ENCODE results near the gene RHPN2.
"Not testable (repeated sequence)": the region's sequence is repeated elsewhere in the genome, so short reads cannot be mapped to it uniquely, and the experiment has no call there.

RHPN2 gene

DNA sequence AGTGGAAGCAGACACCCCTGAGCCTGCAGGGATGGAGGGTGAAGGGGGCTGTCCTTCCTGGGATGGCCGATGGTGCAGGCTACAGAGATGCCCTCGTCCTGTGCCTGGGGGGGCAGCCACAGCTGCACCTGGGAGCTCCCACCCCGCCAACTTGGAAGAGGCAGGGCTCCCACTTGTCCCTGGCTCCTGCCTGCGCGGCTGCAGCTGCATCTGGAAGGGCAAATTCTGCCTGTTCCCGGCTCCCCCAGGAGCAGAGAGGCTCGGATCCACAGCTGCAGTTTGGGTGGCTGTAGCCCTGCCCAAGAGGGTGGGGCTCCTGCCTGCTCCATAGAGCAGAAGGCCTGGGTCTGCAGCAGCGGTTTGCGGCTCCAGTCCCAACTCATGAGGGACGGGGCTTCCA, 95.1 kb downstream of the RHPN2 start:
- ATAC-seq = no peak
- no peak for TF ChIP-seq TCF4 (CRISPR knock-in tag; IDR thresholded peaks at IDR 0.05; ENCODE audit: borderline replicate concordance)
- TF ChIP-seq, protein P1, sequence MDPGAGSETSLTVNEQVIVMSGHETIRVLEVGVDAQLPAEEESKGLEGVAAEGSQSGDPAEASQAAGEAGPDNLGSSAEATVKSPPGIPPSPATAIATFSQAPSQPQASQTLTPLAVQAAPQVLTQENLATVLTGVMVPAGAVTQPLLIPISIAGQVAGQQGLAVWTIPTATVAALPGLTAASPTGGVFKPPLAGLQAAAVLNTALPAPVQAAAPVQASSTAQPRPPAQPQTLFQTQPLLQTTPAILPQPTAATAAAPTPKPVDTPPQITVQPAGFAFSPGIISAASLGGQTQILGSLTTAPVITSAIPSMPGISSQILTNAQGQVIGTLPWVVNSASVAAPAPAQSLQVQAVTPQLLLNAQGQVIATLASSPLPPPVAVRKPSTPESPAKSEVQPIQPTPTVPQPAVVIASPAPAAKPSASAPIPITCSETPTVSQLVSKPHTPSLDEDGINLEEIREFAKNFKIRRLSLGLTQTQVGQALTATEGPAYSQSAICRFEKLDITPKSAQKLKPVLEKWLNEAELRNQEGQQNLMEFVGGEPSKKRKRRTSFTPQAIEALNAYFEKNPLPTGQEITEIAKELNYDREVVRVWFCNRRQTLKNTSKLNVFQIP (CRISPR knock-in tag; IDR thresholded peaks at IDR 0.05; ENCODE audit: borderline replicate concordance, low read depth) = no peak
- TF ChIP-seq PPARA (CRISPR knock-in tag; IDR thresholded peaks at IDR 0.05; ENCODE audit: borderline replicate concordance) = no peak
- TF ChIP-seq CSDC2 (CRISPR knock-in tag; IDR thresholded peaks at IDR 0.05) = no peak
- TF ChIP-seq ZFP30 (CRISPR knock-in tag; IDR thresholded peaks at IDR 0.05) = no peak
- no peak for TF ChIP-seq ESRRG (CRISPR knock-in tag; IDR thresholded peaks at IDR 0.05)
- TF ChIP-seq ARNTL (CRISPR knock-in tag; IDR thresholded peaks at IDR 0.05; ENCODE audit: borderline replicate concordance, low read depth) = no peak
- TF ChIP-seq, protein P2, sequence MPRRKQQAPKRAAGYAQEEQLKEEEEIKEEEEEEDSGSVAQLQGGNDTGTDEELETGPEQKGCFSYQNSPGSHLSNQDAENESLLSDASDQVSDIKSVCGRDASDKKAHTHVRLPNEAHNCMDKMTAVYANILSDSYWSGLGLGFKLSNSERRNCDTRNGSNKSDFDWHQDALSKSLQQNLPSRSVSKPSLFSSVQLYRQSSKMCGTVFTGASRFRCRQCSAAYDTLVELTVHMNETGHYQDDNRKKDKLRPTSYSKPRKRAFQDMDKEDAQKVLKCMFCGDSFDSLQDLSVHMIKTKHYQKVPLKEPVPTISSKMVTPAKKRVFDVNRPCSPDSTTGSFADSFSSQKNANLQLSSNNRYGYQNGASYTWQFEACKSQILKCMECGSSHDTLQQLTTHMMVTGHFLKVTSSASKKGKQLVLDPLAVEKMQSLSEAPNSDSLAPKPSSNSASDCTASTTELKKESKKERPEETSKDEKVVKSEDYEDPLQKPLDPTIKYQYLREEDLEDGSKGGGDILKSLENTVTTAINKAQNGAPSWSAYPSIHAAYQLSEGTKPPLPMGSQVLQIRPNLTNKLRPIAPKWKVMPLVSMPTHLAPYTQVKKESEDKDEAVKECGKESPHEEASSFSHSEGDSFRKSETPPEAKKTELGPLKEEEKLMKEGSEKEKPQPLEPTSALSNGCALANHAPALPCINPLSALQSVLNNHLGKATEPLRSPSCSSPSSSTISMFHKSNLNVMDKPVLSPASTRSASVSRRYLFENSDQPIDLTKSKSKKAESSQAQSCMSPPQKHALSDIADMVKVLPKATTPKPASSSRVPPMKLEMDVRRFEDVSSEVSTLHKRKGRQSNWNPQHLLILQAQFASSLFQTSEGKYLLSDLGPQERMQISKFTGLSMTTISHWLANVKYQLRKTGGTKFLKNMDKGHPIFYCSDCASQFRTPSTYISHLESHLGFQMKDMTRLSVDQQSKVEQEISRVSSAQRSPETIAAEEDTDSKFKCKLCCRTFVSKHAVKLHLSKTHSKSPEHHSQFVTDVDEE (CRISPR knock-in tag; IDR thresholded peaks at IDR 0.05) = no peak
- no peak for TF ChIP-seq BACH2 (CRISPR knock-in tag; IDR thresholded peaks at IDR 0.05; ENCODE audit: borderline replicate concordance)
- no peak for TF ChIP-seq ZC3H10 (CRISPR knock-in tag; IDR thresholded peaks at IDR 0.05)
- TF ChIP-seq CSRNP3 (CRISPR knock-in tag; IDR thresholded peaks at IDR 0.05) = no peak
- TF ChIP-seq OSR1 (CRISPR knock-in tag; IDR thresholded peaks at IDR 0.05) = no peak
- no peak for TF ChIP-seq RARB (CRISPR knock-in tag; IDR thresholded peaks at IDR 0.05)
- no peak for TF ChIP-seq GLIS3 (CRISPR knock-in tag; IDR thresholded peaks at IDR 0.05)
- no peak for TF ChIP-seq ZNF565 (CRISPR knock-in tag; conservative IDR thresholded peaks at IDR 0.05; ENCODE audit: low read depth)
- TF ChIP-seq, protein P3, sequence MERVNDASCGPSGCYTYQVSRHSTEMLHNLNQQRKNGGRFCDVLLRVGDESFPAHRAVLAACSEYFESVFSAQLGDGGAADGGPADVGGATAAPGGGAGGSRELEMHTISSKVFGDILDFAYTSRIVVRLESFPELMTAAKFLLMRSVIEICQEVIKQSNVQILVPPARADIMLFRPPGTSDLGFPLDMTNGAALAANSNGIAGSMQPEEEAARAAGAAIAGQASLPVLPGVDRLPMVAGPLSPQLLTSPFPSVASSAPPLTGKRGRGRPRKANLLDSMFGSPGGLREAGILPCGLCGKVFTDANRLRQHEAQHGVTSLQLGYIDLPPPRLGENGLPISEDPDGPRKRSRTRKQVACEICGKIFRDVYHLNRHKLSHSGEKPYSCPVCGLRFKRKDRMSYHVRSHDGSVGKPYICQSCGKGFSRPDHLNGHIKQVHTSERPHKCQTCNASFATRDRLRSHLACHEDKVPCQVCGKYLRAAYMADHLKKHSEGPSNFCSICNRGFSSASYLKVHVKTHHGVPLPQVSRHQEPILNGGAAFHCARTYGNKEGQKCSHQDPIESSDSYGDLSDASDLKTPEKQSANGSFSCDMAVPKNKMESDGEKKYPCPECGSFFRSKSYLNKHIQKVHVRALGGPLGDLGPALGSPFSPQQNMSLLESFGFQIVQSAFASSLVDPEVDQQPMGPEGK (CRISPR knock-in tag; IDR thresholded peaks at IDR 0.05; ENCODE audit: borderline replicate concordance) = no peak

DNA sequence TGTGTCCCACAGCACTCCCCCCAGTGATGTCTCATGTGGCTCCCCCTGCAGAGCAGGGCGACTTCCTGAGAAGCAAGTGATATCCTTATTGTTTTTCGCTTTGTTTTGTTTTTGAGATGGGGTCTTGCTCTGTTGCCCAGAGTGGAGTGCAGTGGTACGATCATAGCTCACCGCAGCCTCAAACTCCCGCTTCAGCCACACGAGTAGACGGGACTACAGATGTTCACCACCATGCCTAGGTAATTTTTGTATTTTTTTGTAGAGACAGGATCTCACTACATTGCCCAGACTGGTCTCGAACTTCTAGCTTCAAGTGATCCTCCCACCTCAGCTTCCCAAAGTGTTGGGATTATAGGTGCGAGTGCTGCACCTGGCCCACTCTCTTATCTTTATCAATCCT, 97.9 kb downstream of the RHPN2 start:
- TF ChIP-seq ZNF8 (CRISPR knock-in tag; IDR thresholded peaks at IDR 0.05) = no peak
- TF ChIP-seq, protein P4, sequence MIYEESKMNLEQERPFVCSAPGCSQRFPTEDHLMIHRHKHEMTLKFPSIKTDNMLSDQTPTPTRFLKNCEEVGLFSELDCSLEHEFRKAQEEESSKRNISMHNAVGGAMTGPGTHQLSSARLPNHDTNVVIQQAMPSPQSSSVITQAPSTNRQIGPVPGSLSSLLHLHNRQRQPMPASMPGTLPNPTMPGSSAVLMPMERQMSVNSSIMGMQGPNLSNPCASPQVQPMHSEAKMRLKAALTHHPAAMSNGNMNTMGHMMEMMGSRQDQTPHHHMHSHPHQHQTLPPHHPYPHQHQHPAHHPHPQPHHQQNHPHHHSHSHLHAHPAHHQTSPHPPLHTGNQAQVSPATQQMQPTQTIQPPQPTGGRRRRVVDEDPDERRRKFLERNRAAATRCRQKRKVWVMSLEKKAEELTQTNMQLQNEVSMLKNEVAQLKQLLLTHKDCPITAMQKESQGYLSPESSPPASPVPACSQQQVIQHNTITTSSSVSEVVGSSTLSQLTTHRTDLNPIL (CRISPR knock-in tag; IDR thresholded peaks at IDR 0.05; ENCODE audit: low read depth) = no peak
- TF ChIP-seq ZC3H10 (CRISPR knock-in tag; IDR thresholded peaks at IDR 0.05) = no peak
- TF ChIP-seq ZNF70 (CRISPR knock-in tag; IDR thresholded peaks at IDR 0.05) = no peak
- TF ChIP-seq ESRRG (CRISPR knock-in tag; IDR thresholded peaks at IDR 0.05) = no peak
- no peak for TF ChIP-seq ZFP30 (CRISPR knock-in tag; IDR thresholded peaks at IDR 0.05)
- no peak for TF ChIP-seq OSR1 (CRISPR knock-in tag; IDR thresholded peaks at IDR 0.05)
- ATAC-seq = no peak

- no peak for ATAC-seq
Observed at GRCh38 chr19:32945260-32945659, 119.4 kb downstream of the RHPN2 start.

DNA sequence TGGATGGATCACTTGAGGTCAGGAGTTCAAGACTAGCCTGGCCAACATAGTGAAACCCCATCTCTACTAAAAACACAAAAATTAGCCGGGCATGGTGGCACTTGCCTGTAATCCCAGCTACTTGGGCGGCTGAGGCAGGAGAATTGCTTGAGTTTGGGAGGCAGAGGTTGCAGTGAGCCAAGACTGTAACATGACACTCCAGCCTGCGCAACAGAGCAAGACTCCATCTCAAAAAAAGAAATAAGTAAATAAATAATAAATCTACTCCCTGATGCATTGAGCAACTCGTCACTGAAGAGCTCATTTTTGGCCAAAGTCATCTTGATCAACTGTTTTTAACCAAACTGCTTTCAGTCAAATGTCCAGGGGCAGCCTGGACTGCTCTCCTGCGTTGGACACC, 123.4 kb downstream of the RHPN2 start:
- not testable (repeated sequence) for ATAC-seq

More at GRCh38 chr19:32945260-32945659, 119.4 kb downstream of the RHPN2 start:
- TF ChIP-seq ZNF8 (CRISPR knock-in tag; IDR thresholded peaks at IDR 0.05) (no peak), BACH2 (CRISPR knock-in tag; IDR thresholded peaks at IDR 0.05; ENCODE audit: borderline replicate concordance) (no peak), ZC3H10 (CRISPR knock-in tag; IDR thresholded peaks at IDR 0.05) (no peak), TOX (CRISPR knock-in tag; IDR thresholded peaks at IDR 0.05; ENCODE audit: borderline replicate concordance) (no peak), ARNTL (CRISPR knock-in tag; IDR thresholded peaks at IDR 0.05; ENCODE audit: borderline replicate concordance, low read depth) (no peak), OSR1 (CRISPR knock-in tag; IDR thresholded peaks at IDR 0.05) (no peak)
- TF ChIP-seq, protein P2 (CRISPR knock-in tag; IDR thresholded peaks at IDR 0.05) = no peak

All from SK-N-SH treated with all-trans-retinoic acid at 6 μM for 48 hours (cell line).